K562 (cell line): ENCODE results near the gene POR. TPM values are rescaled to one million over a fixed set of nuclear protein-coding genes. Genes with fewer than 3 reads are reported as not detected.

Source experiments
- CBX2 ChIP-seq: fragments of 200-600 bp; sonication (generic); IDR thresholded peaks from one replicate; pipeline ENCODE4 v1.6.1; 2012; ENCODE audit warnings: mild to moderate bottlenecking, low read length, inconsistent platforms; ENCODE audit not compliant: insufficient read depth, poor library complexity, severe bottlenecking
- CCNT2 ChIP-seq: IDR thresholded peaks from 2 replicates; pipeline ENCODE4 v1.6.1; 2011; ENCODE audit warnings: borderline replicate concordance, low read depth, mild to moderate bottlenecking, moderate library complexity, mixed read lengths, low read length; ENCODE audit not compliant: insufficient read length; ENCODE audit errors: extremely low read depth
- ELK1 ChIP-seq: sonication (generic); formaldehyde crosslinking; IDR thresholded peaks from 2 replicates; pipeline ENCODE4 v1.8.1; 2022; ENCODE audit warnings: missing genetic modification reagents
- MAFF ChIP-seq: IDR thresholded peaks from 2 replicates; pipeline ENCODE4 v1.6.1; 2012; ENCODE audit warnings: low read length, improper control_type of control experiment
- MYC ChIP-seq, 2 experiments: fragments of 250-450 bp in 1 of 2; sonication (Bioruptor Pico) in 1 of 2; IDR thresholded peaks; 2 replicates each; pipeline versions ENCODE4 v1.5.1 to v1.6.1; 2012 to 2021; ENCODE audit warnings: low read depth in 2 of 2, borderline replicate concordance in 1 of 2, improper control_type of control experiment in 1 of 2, low read length in 1 of 2, mild to moderate bottlenecking in 1 of 2, moderate library complexity in 1 of 2
- NR0B1 ChIP-seq: fragments of 450-650 bp; IDR thresholded peaks from one replicate; pipeline ENCODE4 v1.6.1; 2018; ENCODE audit warnings: mild to moderate bottlenecking, moderate library complexity; ENCODE audit not compliant: partially characterized antibody
- RB1 ChIP-seq: fragments of 450-650 bp; IDR thresholded peaks from 2 replicates; pipeline ENCODE4 v1.6.1; 2017; ENCODE audit warnings: low read depth, mild to moderate bottlenecking
- SIRT6 ChIP-seq: IDR thresholded peaks from one replicate; pipeline ENCODE4 v1.6.1; 2012; ENCODE audit warnings: low read depth, mild to moderate bottlenecking, control low read depth, inconsistent platforms, low read length, moderate library complexity
- SNAPC5 ChIP-seq: fragments of 250-450 bp; sonication (Bioruptor Pico); IDR thresholded peaks from 2 replicates; pipeline ENCODE4 v1.8.0; 2021; ENCODE audit warnings: moderate library complexity, mild to moderate bottlenecking, inconsistent platforms
- TEAD4 ChIP-seq, 2 experiments: sonication (generic) in 1 of 2; formaldehyde crosslinking in 1 of 2; IDR thresholded peaks; 2 replicates each; pipeline versions ENCODE4 v1.6.1 to v1.8.0; 2012 to 2022; ENCODE audit warnings: borderline replicate concordance in 1 of 2, inconsistent platforms in 1 of 2, low read length in 1 of 2, mild to moderate bottlenecking in 1 of 2, missing genetic modification reagents in 1 of 2
- THAP7 ChIP-seq: fragments of 250-450 bp; sonication (Bioruptor Pico); IDR thresholded peaks from 2 replicates; pipeline ENCODE4 v1.5.0; 2021
- ZBTB43 ChIP-seq: sonication (generic); formaldehyde crosslinking; IDR thresholded peaks from 2 replicates; pipeline ENCODE4 v1.8.0; 2023; ENCODE audit warnings: mild to moderate bottlenecking, missing genetic modification reagents
- ZBTB5 ChIP-seq: fragments of 450-650 bp; IDR thresholded peaks from 2 replicates; pipeline ENCODE4 v1.6.1; 2017; ENCODE audit warnings: antibody characterized with exemption
- ZNF395 ChIP-seq: fragments of 200-800 bp; sonication (Bioruptor generic); IDR thresholded peaks from 2 replicates; pipeline ENCODE4 v1.6.1; 2017; ENCODE audit warnings: missing genetic modification characterization, missing compliant biosample characterization
- ZNF561 ChIP-seq: fragments of 450-650 bp; formaldehyde crosslinking; conservative IDR thresholded peaks from 2 replicates; pipeline ENCODE4 v1.4.0; 2020; ENCODE audit warnings: mild to moderate bottlenecking, moderate library complexity
- ZNF583 ChIP-seq: fragments of 250-450 bp; sonication (Bioruptor Pico); IDR thresholded peaks from 2 replicates; pipeline ENCODE4 v1.4.0; 2020
- ZZZ3 ChIP-seq: fragments of 450-650 bp; IDR thresholded peaks from 2 replicates; pipeline ENCODE4 v1.6.1; 2016; ENCODE audit warnings: antibody characterized with exemption, mild to moderate bottlenecking, moderate library complexity
- polyA plus RNA-seq, 8 experiments: library from polyadenylated mRNA; depleted of rRNA in 4 of 8; stranded (reverse) in 5 of 8; unstranded in 3 of 8; fragments of >200 nt; fragmentation: Nextera tagmentation in 2 of 8; fragmentation: Illumina TruSeq in 1 of 8; extraction: Ambion mirVana in 2 of 8; extraction: Trizol in 1 of 8; gene quantifications; 2 replicates each; pipeline versions ENCODE4 v1.2.1 to v1.2.3, GENCODE V29; 2011 to 2014; ENCODE audit warnings: inconsistent platforms in 1 of 8, missing spikeins in 1 of 8
- total RNA-seq, 7 experiments: library from RNA; depleted of rRNA in 6 of 7; stranded (reverse); fragments of >200 nt in 6 of 7; fragmentation: Illumina TruSeq in 2 of 7; extraction: Trizol in 2 of 7; gene quantifications; 2 replicates each; pipeline versions ENCODE4 v1.2.1 to v1.2.3, GENCODE V29; 2011 to 2021; ENCODE audit warnings: low replicate concordance in 1 of 7

POR gene
- total and polyA plus RNA-seq, 9 of the 15 experiments (the other 6 are each of a cell fraction or from before 2014, with no cell fraction given), result 4.7 to 142 (median 40.8) TPM

GRCh38 chr7:75937958-75938786 lies 23.2 kb downstream of the POR start (continued):
- no peak for TF ChIP-seq ZBTB5
- TF ChIP-seq ZBTB43 (CRISPR knock-in tag), result no peak
- TF ChIP-seq MYC (IDR thresholded peaks at IDR 0.05; ENCODE audit: low read depth, low read length), result peak; percentile 98
- TF ChIP-seq MYC (CRISPR knock-in tag; IDR thresholded peaks at IDR 0.05; ENCODE audit: borderline replicate concordance, low read depth), result peak; percentile 86; the same call in 1 of the 2 replicates
- TF ChIP-seq ZNF395, result peak; percentile 66; the same call in 1 of the 2 replicates
- peak; percentile 88 for TF ChIP-seq ZNF583 (CRISPR knock-in tag)
- no peak for TF ChIP-seq NR0B1
- peak; percentile 98 for TF ChIP-seq MAFF
- no peak for TF ChIP-seq CBX2
- no peak for TF ChIP-seq ELK1 (CRISPR knock-in tag)
- TF ChIP-seq ZNF561 (CRISPR knock-in tag), result no peak
- TF ChIP-seq SIRT6, result no peak
- no peak for TF ChIP-seq THAP7
- peak; percentile 65 for TF ChIP-seq TEAD4 (IDR thresholded peaks at IDR 0.05; ENCODE audit: low read length)
- TF ChIP-seq TEAD4 (CRISPR knock-in tag; IDR thresholded peaks at IDR 0.05; ENCODE audit: borderline replicate concordance), result no peak
- TF ChIP-seq SNAPC5 (CRISPR knock-in tag), result no peak
- peak; percentile 55; the same call in 1 of the 2 replicates for TF ChIP-seq RB1
- TF ChIP-seq CCNT2, result peak; percentile 60
- no peak for TF ChIP-seq ZZZ3
